Transverse colon (tissue), 4 donors: Measurements from ENCODE around the gene NRXN2. TPM values are rescaled to one million over a fixed set of nuclear protein-coding genes. Genes with fewer than 3 reads are reported as not detected.
"Not testable (repeated sequence)": the region's sequence is repeated elsewhere in the genome, so short reads cannot be mapped to it uniquely, and the experiment has no call there.

ENCODE experiments used
- DNase-seq: peaks from one replicate; pipeline ENCODE4 v3.0.0-alpha.2; 2019
- H3K27ac ChIP-seq, 4 donors: fragments of 200-600 bp; sonication (generic); 2 replicates each; pipeline ENCODE4 v1.5.1; 2016 to 2018; ENCODE audit warnings: inconsistent platforms in 4 of 4
- H3K27me3 ChIP-seq: fragments of 200-600 bp; sonication (generic); 2 replicates; pipeline ENCODE4 v1.5.1; 2017; ENCODE audit warnings: inconsistent platforms
- H3K36me3 ChIP-seq, 4 donors: fragments of 200-600 bp; sonication (generic); 2 replicates each; pipeline ENCODE4 v1.5.1; 2017 to 2019; ENCODE audit warnings: inconsistent platforms in 4 of 4
- H3K4me1 ChIP-seq, 4 donors: fragments of 200-600 bp; sonication (generic); 2 replicates each; pipeline ENCODE4 v1.5.1; 2017 to 2020; ENCODE audit warnings: inconsistent platforms in 4 of 4
- H3K4me3 ChIP-seq, 4 donors: fragments of 200-600 bp; sonication (generic); 1 replicate in 1 of 4; 2 replicates in 3 of 4; pipeline versions ENCODE4 v1.5.1 to v1.6.1; 2017 to 2019; ENCODE audit warnings: inconsistent platforms in 4 of 4
- H3K9me3 ChIP-seq, 2 donors: fragments of 200-600 bp; sonication (generic); 2 replicates each; pipeline ENCODE4 v1.5.1; 2017 to 2019; ENCODE audit warnings: inconsistent platforms in 2 of 2
- CTCF ChIP-seq, 5 experiments: fragments of 200-600 bp in 3 of 5; fragments of 450-650 bp in 2 of 5; sonication (generic) in 3 of 5; IDR thresholded peaks; 1 replicate in 2 of 5; 2 replicates in 3 of 5; pipeline ENCODE4 v1.5.1; 2016 to 2017; ENCODE audit warnings: antibody characterized with exemption in 5 of 5, inconsistent platforms in 3 of 5, mild to moderate bottlenecking in 2 of 5, moderate library complexity in 1 of 5
- EP300 ChIP-seq: sonication (generic); formaldehyde crosslinking; IDR thresholded peaks from one replicate; pipeline ENCODE4 v1.6.1; 2017; ENCODE audit warnings: antibody characterized with exemption, low read depth
- POLR2A ChIP-seq: fragments of 450-650 bp; IDR thresholded peaks from one replicate; pipeline ENCODE4 v1.6.1; 2016; ENCODE audit warnings: antibody characterized with exemption, mild to moderate bottlenecking, moderate library complexity
- POLR2AphosphoS5 ChIP-seq, 3 donors: sonication (generic); formaldehyde crosslinking; IDR thresholded peaks; one replicate each; pipeline ENCODE4 v1.6.1; 2016; ENCODE audit warnings: antibody characterized with exemption in 3 of 3
- WGBS, 2 donors: methylation state at CpG; one replicate each; pipeline ENCODE4 v1.1.5; 2018; ENCODE audit warnings: low coverage in 1 of 2; 5-methylcytosine and 5-hydroxymethylcytosine counted together
- in situ Hi-C, 4 donors: fragments of 200-750 bp; cut with MboI; loops; one replicate each; pipeline versions ENCODE4 v1.15.0 to v1.15.1; 2017; ENCODE audit warnings: low sequenced_read_pairs in 3 of 4, low pct_ligation_motif_present in 1 of 4, low pct_unique_long_range_greater_than_20kb in 1 of 4
- intact Hi-C: fragments of 100-400 bp; cut with DNase I; formaldehyde crosslinking; loops from one replicate; pipeline ENCODE4 v1.15.1; 2023; ENCODE audit warnings: low total_unique reads
- total RNA-seq, 4 donors: library from RNA; depleted of rRNA; stranded (reverse); fragments of >200 nt; gene quantifications; one replicate each; pipeline ENCODE4 v1.1.0, GENCODE V29; 2016

Gene NRXN2
- total RNA-seq, 4 donors from 2014 or later, result 2.9 to 7.4 (median 6.8) TPM

- Histone ChIP-seq H3K27ac (no peak overlapping the region), H3K9me3 (no peaks in the 10 kb centered on the region), H3K4me1 (no peaks in the 10 kb centered on the region), H3K27me3 (no peaks in the 10 kb centered on the region), H3K36me3 (no peaks in the 10 kb centered on the region), H3K4me3 (no peak overlapping the region)
- in situ Hi-C loops (no loop called here), intact Hi-C loops (no loop called here)
- no peak for DNase-seq
- no peak for TF ChIP-seq POLR2AphosphoS5 (IDR thresholded peaks at IDR 0.05)
- TF ChIP-seq CTCF (IDR thresholded peaks at IDR 0.05), result no peak
- no peak for TF ChIP-seq POLR2A
- TF ChIP-seq EP300, result no peak
- WGBS, 2 donors, result 85 to 100% methylated on average over 1 to 22 of the region's 23 CpGs
Measured at GRCh38 chr11:64598797-64599697, 124.0 kb downstream of the NRXN2 start.

DNA sequence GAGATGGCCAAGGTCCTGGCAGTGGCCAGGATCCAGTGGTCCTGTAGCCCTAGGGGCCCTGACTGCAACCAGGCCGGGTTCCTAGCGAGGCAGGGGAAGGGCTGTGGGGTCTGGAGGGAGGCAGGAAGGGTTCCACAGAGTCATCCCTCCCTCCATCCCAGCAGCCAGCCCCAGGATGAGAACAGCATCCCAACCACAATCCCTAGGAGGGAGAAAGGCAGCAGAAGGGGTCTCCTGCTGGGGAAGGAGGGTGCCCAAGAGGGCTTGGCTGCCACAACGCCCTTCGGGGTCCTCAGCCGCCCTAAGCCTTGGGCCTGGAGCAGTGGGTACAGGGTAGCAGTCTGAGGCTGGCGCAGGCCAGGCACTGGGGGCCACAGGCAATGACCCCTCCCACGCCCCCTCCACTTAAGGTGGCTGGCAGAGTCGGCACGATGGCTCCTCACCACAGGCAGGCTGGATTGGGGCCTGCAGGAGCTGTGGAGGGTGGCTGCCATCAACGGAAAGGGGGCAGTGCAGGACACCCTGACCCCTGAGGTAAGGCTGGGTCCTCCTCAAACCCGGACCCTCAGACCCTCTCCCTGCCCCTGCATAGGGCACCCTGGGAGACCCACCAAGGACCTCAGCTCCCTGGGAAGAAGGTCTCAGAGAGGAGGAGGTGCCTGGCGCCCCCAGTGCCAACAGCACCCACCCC is 124.7 kb downstream of the NRXN2 start:
- H3K4me3 ChIP-seq, result no peak overlapping the region
- H3K27me3 ChIP-seq, result no peaks in the 10 kb centered on the region
- DNase-seq, result no peak
- intact Hi-C loops, result no loop called here
- no peaks in the 10 kb centered on the region for H3K9me3 ChIP-seq
- in situ Hi-C loops, result no loop called here
- H3K36me3 ChIP-seq, result no peaks in the 10 kb centered on the region
- 79 to 80% methylated on average over 1 to 10 of the region's 12 CpGs for WGBS, 2 donors
- no peak for TF ChIP-seq EP300
- no peaks in the 10 kb centered on the region for H3K4me1 ChIP-seq
- H3K27ac ChIP-seq, result no peak overlapping the region

- Histone ChIP-seq H3K27ac (no peak overlapping the region), H3K4me1 (no peaks in the 10 kb centered on the region), H3K4me3 (no peak overlapping the region), H3K27me3 (no peaks in the 10 kb centered on the region), H3K9me3 (no peaks in the 10 kb centered on the region), H3K36me3 (no peaks in the 10 kb centered on the region)
- TF ChIP-seq CTCF (IDR thresholded peaks at IDR 0.05), result no peak
- no peak for TF ChIP-seq POLR2A
- TF ChIP-seq POLR2AphosphoS5 (IDR thresholded peaks at IDR 0.05), result no peak
- TF ChIP-seq EP300, result no peak
- no peak for DNase-seq
- in situ Hi-C loops, result no loop called here
- intact Hi-C loops, result no loop called here
- WGBS, 2 donors, result 90% methylated on average over 13 of the region's 13 CpGs; no CpG with 5 or more reads in 1 of the 2 donors
Measured at GRCh38 chr11:64597671-64598101, 125.3 kb downstream of the NRXN2 start.

DNA sequence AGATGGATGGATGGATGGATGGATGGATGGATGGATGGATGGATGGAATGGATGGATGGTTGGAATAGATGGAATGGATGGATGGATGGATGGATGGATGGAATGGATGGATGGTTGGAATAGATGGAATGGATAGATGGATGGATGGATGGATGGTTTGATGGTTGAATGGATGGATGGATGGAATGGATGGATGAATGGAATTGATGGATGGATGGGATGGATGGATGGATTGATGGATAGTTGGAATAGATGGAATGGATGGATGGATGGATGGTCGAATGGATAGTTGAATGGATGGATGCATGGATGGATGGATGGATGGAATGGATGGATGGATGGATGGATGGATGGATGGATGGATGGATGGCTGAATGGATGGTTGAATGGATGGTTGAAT is 127.1 kb downstream of the NRXN2 start:
- H3K4me1 ChIP-seq, in situ Hi-C loops, H3K27me3 ChIP-seq, H3K27ac ChIP-seq, H3K4me3 ChIP-seq, DNase-seq, H3K9me3 ChIP-seq, intact Hi-C loops, H3K36me3 ChIP-seq: not testable (repeated sequence)
- WGBS, 2 donors, result 60 to 68% methylated on average over 1 of the region's 1 CpG

- in situ Hi-C loops, result no loop called here
- H3K4me3 ChIP-seq, result no peak overlapping the region
- H3K4me1 ChIP-seq, result no peaks in the 10 kb centered on the region
- H3K9me3 ChIP-seq, result no peaks in the 10 kb centered on the region
- TF ChIP-seq CTCF (IDR thresholded peaks at IDR 0.05) (no peak), POLR2A (no peak)
- WGBS, 2 donors, result 84 to 89% methylated on average over 10 to 14 of the region's 14 CpGs
- no peak for DNase-seq
- no peak overlapping the region for H3K27ac ChIP-seq
- intact Hi-C loops, result no loop called here
- H3K36me3 ChIP-seq, result no peaks in the 10 kb centered on the region
- no peaks in the 10 kb centered on the region for H3K27me3 ChIP-seq
Measured at GRCh38 chr11:64594159-64594939, 128.6 kb downstream of the NRXN2 start.
